Muscle layer of colon (tissue), 2 donors: ENCODE results near the gene STYX.
"Not testable (repeated sequence)": the region's sequence is repeated elsewhere in the genome, so short reads cannot be mapped to it uniquely, and the experiment has no call there.

ENCODE experiments used
- H3K27ac ChIP-seq: one replicate; pipeline ENCODE4 v1.7.0; 2013; ENCODE audit warnings: low read depth, mild to moderate bottlenecking, low read length, moderate library complexity
- H3K27me3 ChIP-seq, 2 donors: one replicate each; pipeline ENCODE4 v1.7.0; 2013; ENCODE audit warnings: low read length in 2 of 2, mild to moderate bottlenecking in 2 of 2; ENCODE audit not compliant: insufficient read depth in 2 of 2, control insufficient read depth in 1 of 2
- H3K36me3 ChIP-seq: one replicate; pipeline ENCODE4 v1.7.0; 2013; ENCODE audit warnings: mild to moderate bottlenecking, low read length; ENCODE audit not compliant: insufficient read depth
- H3K4me1 ChIP-seq: one replicate; pipeline ENCODE4 v1.7.0; 2013; ENCODE audit warnings: mild to moderate bottlenecking, low read length; ENCODE audit not compliant: insufficient read depth
- H3K4me3 ChIP-seq, 2 donors: one replicate each; pipeline ENCODE4 v1.7.0; 2013; ENCODE audit warnings: low read length in 2 of 2, low read depth in 1 of 2, mild to moderate bottlenecking in 1 of 2, moderate library complexity in 1 of 2
- H3K9ac ChIP-seq: one replicate; pipeline ENCODE4 v1.7.0; 2013; ENCODE audit warnings: low read length
- H3K9me3 ChIP-seq: one replicate; pipeline ENCODE4 v1.7.0; 2013; ENCODE audit warnings: mild to moderate bottlenecking, low read length
- donor health status: abdominal sarcoma.
- donor health status: Adenocarcinoma of cecum.

Gene STYX

GRCh38 chr14:52701223-52701622 is 28.7 kb upstream of the STYX start:
- Histone ChIP-seq H3K4me3 (no peak overlapping the region), H3K9ac (no peak overlapping the region), H3K4me1 (peaks cover 1% of the 10 kb centered on the region), H3K36me3 (no peaks in the 10 kb centered on the region), H3K27me3 (no peaks in the 10 kb centered on the region), H3K9me3 (no peaks in the 10 kb centered on the region), H3K27ac (no peak overlapping the region)

DNA sequence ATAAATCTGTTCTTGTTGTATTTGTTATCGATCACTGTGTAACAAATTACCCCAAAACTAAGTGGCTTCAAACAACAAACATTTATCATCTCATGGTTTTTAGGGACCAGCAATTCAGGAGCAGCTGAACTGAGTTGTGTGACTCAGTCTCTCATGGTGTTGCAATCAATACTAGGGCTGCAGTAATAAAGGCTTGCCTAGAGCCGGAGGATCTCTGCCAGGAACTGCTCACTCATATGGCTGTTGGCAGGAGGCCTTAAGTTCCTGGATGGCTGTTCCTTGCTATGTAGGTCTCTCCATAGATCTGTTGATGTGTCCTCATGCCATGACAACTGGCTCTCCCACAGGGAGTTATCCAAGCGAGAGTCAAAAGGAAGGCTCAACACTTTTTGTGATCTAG is 26.7 kb upstream of the STYX start:
- Histone ChIP-seq H3K27me3 (no peaks in the 10 kb centered on the region), H3K4me3 (no peak overlapping the region), H3K9ac (no peak overlapping the region), H3K27ac (no peak overlapping the region), H3K36me3 (no peaks in the 10 kb centered on the region), H3K9me3 (no peaks in the 10 kb centered on the region), H3K4me1 (peaks cover 12% of the 10 kb centered on the region)

DNA sequence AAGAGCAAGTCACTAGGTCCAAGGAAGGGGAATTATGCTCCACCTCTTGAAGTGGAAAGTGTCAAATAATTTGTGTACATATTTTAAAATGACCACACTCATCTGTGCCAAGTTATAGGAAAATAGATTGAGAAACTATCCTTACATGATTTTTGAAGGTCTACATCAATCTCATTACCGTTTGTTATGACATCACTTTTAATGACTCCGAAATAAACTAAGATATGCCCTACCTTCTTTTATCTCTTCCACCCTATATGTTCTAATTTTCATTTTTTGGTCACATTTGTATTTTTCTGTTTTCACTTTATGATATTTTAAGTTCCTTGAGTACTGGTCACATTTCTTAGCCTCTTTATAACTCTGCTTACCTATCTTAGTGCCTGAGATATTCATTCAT is 26.3 kb upstream of the STYX start:
- no peaks in the 10 kb centered on the region for H3K9me3 ChIP-seq

GRCh38 chr14:52706286-52706685 is 23.7 kb upstream of the STYX start:
- H3K4me3 ChIP-seq = peak overlapping the region; percentile 59 to 78
- peak overlapping the region; percentile 29 for H3K9ac ChIP-seq
- no peaks in the 10 kb centered on the region for H3K9me3 ChIP-seq
- no peaks in the 10 kb centered on the region for H3K27me3 ChIP-seq
- H3K36me3 ChIP-seq = peaks cover 22% of the 10 kb centered on the region
- H3K4me1 ChIP-seq = peaks cover 14% of the 10 kb centered on the region
- peak overlapping the region; percentile 95 for H3K27ac ChIP-seq

More for the DNA sequence above, 26.3 kb upstream of the STYX start:
- H3K27me3 ChIP-seq = no peaks in the 10 kb centered on the region
- no peak overlapping the region for H3K9ac ChIP-seq
- peaks cover 14% of the 10 kb centered on the region for H3K4me1 ChIP-seq
- H3K27ac ChIP-seq = no peak overlapping the region
- H3K4me3 ChIP-seq = no peak overlapping the region
- H3K36me3 ChIP-seq = peaks cover 1% of the 10 kb centered on the region

DNA sequence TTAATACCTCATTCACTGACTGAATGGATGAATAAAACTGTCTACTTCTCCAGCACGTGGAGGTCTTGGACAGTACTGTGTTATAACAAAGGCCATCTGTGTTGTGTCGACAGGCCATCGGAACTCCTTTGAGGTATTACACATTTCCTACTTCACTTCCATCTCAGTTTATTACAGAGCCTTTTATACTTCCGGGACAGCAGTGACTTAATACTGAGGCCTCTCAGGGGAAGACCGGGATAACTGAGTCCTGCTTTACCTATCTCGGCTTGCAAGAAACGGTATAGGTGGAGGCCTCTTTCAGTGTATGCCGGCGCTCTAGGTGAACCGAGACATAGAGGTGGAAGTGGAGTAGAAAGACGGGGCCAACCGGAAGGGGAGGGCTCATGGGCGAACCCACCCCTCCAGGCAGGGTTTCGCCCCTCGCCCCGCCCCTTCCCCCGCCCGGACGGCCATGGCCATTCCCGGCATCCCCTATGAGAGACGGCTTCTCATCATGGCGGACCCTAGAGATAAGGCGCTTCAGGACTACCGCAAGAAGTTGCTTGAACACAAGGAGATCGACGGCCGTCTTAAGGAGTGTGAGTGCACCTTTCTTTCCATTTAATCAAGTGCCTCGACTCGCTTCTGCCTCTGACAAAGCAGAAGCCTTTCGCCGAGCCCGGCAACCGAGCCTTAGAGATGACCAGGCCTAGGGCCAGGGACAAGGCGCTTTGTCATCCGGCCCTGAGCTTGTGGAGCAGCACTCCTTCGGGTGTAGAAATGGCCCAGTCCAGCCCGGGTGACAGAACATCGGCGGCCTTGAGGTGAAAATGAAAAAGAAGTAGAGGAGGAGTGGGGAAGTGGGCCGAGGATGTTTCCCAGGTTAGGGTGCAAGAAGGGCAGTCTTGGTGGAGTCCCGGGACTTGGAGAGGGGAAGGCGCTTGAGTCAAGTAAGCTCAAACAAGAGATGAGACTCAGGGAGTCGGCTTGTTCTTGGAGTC is 23.0 kb upstream of the STYX start, which contains the start of gene PSMC6:
Gene PSMC6 (plus strand): TSS at position 477 of the 983 bp plus-strand sequence. CDS start 20 bp downstream, at position 497.
- Histone ChIP-seq H3K9me3 (no peaks in the 10 kb centered on the region), H3K9ac (peak within 1 kb of the TSS; percentile 75), H3K36me3 (peaks cover 29% of the 10 kb centered on the region), H3K4me1 (peaks cover 14% of the 10 kb centered on the region), H3K27me3 (no peaks in the 10 kb centered on the region), H3K27ac (peak within 1 kb of the TSS; percentile 95), H3K4me3 (peak within 1 kb of the TSS; percentile 63 to 78)

DNA sequence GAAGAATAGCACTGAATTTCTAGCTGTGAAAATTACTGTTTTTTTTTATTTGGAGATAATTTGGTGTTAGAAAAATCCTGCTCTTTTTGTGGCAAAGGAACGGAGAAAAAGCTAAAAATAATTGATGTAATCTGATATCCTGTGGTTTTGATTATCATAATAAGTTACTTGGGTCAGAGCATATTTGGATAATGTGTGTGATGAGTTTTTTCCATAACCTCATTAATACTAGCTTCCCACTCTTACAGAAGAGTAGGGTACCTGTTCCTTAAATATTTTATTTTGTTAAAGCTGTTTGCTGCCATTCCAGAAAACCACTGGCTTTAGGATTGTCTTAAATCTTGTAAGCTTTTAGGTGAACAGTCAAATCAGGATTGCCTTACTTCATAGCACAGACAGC is 18.3 kb upstream of the STYX start:
- H3K4me3 ChIP-seq = no peak overlapping the region
- peaks cover 9% of the 10 kb centered on the region for H3K4me1 ChIP-seq
- H3K36me3 ChIP-seq = peaks cover 62% of the 10 kb centered on the region
- H3K27ac ChIP-seq = no peak overlapping the region
- no peaks in the 10 kb centered on the region for H3K9me3 ChIP-seq
- no peak overlapping the region for H3K9ac ChIP-seq
- H3K27me3 ChIP-seq = no peaks in the 10 kb centered on the region

DNA sequence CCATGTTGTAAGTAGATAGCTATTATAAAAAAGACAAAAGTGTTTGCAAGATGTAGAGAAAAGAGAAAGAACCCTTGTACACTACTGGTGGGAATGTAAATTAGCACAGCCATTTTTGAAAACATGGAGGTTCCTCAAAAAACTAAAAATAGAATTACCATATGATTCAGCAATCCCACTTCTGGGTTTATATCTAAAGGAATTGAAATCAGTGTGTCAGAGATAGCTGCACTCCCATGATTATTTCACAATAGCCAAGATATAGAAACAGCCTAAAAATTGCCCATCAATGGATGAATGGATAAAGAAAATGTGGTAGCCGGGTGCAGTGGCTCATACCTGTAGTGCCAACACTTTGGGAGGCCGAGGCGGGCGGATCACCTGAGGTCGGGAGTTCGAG is 13.8 kb upstream of the STYX start:
- H3K36me3 ChIP-seq = peaks cover 77% of the 10 kb centered on the region
- no peaks in the 10 kb centered on the region for H3K4me1 ChIP-seq
- no peaks in the 10 kb centered on the region for H3K27me3 ChIP-seq
- H3K4me3 ChIP-seq = no peak overlapping the region
- H3K27ac ChIP-seq = no peak overlapping the region
- H3K9me3 ChIP-seq = no peaks in the 10 kb centered on the region
- H3K9ac ChIP-seq = no peak overlapping the region

DNA sequence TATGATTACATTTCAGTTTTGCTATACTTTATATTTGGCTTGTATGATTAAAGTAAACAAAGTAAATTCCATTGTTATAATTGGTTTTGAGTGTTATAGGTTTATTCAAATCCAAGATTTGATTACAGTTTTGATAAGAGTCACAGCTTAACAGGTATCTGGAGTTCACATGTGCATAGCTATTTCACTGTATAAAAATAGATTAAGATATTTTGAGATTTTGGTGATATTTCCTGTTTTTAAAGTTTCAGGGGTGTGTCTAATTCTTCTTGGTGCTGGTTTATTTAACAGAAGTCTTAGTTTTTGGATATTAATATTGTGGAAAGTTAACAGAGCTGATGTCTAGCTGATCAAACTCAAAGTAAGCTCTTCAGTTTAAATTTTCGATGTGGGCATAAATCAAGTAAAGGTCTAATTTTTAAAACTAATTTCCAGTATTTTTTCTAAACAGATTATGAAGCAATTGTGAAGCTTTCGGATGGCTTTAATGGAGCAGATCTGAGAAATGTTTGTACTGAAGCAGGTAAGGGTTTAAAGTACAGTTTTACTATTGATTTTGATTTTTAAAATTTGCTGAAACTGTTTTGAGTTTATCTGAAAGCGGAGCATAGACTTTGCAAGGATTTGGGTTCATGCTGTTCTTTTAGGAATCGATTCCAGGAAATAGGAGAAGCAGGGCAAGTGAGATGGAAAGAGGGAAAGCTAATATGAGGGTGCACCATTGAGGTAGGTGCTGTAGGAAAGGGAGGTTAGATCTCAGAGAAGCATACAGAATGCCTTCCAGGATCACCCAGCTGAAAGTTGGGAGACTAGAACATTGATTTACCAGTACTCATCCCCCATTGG is 6.2 kb upstream of the STYX start:
- H3K27ac ChIP-seq = no peak overlapping the region
- no peak overlapping the region for H3K9ac ChIP-seq
- no peak overlapping the region for H3K4me3 ChIP-seq
- no peaks in the 10 kb centered on the region for H3K4me1 ChIP-seq
- H3K36me3 ChIP-seq = peaks cover 66% of the 10 kb centered on the region
- H3K9me3 ChIP-seq = no peaks in the 10 kb centered on the region
- no peaks in the 10 kb centered on the region for H3K27me3 ChIP-seq

DNA sequence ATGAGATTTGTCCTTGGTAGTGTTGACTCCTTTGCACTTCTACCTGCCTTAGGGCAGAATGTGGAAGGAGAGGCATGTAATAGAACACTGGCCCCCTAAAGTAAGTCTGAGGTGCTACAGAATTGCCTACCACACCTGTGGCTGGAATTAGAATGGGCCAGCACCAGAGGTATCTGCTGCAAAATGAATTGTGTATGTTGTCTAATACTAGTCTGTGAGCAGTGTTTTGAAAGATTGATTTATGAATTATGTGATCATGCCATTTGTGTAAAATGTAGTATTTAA is 5.7 kb upstream of the STYX start:
- Histone ChIP-seq H3K27me3 (no peaks in the 10 kb centered on the region), H3K36me3 (peaks cover 60% of the 10 kb centered on the region), H3K4me1 (no peaks in the 10 kb centered on the region), H3K4me3 (no peak overlapping the region), H3K9me3 (no peaks in the 10 kb centered on the region), H3K9ac (no peak overlapping the region), H3K27ac (no peak overlapping the region)

GRCh38 chr14:52727509-52727908 is 2.5 kb upstream of the STYX start:
- H3K27ac ChIP-seq, H3K27me3 ChIP-seq, H3K4me3 ChIP-seq, H3K9me3 ChIP-seq, H3K4me1 ChIP-seq, H3K9ac ChIP-seq: not testable (repeated sequence)
- peaks cover 32% of the 10 kb centered on the region for H3K36me3 ChIP-seq

DNA sequence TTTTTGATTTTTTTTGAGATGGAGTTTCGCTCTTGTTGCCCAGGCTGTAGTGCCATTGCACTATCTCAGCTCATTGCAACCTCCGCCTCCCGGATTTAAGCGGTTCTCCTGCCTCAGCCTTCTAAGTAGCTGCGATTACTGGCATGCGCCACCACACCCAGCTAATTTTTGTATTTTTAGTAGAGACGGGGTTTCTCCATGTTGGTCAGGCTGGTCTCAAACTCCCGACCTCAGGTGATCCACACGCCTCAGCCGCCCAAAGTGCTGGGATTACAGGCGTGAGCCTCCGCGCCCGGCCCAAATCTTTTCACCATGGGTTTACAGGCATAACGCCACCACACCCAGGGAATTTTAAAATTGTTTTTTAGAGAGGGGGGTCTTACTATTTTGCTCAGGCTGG is 931 bp upstream of the STYX start:
- not testable (repeated sequence) for H3K9me3 ChIP-seq, H3K27me3 ChIP-seq, H3K9ac ChIP-seq, H3K4me1 ChIP-seq, H3K27ac ChIP-seq, H3K4me3 ChIP-seq
- peaks cover 16% of the 10 kb centered on the region for H3K36me3 ChIP-seq
